Measurements from ENCODE around the gene SEMA6B. TPM values are rescaled to one million over a fixed set of nuclear protein-coding genes. Genes with fewer than 3 reads are reported as not detected.

The SEMA6B gene
- total and polyA plus RNA-seq, 10 of the 15 experiments (the other 5 are each of a cell fraction or from before 2014, with no cell fraction given): 0.13 TPM; not detected in 9

- ChIA-PET RAD21 (ENCODE audit: unreplicated experiment) (no interaction called here), SMC1A (ENCODE audit: uncharacterized antibody, unreplicated experiment) (no interaction called here)
- WGBS (ENCODE audit: insufficient coverage, insufficient replicate concordance, low lambda C conversion rate, missing lambda C conversion rate): 28% methylated on average over 5 of the region's 5 CpGs
These were observed 22.7 kb downstream of the SEMA6B start for GRCh38 chr19:4536798-4537197.

GRCh38 chr19:4534836-4535658, 24.4 kb downstream of the SEMA6B start, which contains the start of gene PLIN5:
Gene PLIN5, minus strand, starts transcription at chr19:4535224. Its CDS starts 1,150 bp downstream, at chr19:4534074.
- 39% methylated on average over 43 of the region's 49 CpGs for WGBS (ENCODE audit: insufficient coverage, insufficient replicate concordance, low lambda C conversion rate, missing lambda C conversion rate)
- no TSS peak for BruUV-seq (replicated peaks)
- ChIA-PET RAD21 (ENCODE audit: unreplicated experiment) (interaction anchor here (0.5 to 1.2 kb wide), 4 partner anchors 9 to 189 kb away, joined by 3 read pairs; no protein-coding TSS in a partner anchor), SMC1A (ENCODE audit: uncharacterized antibody, unreplicated experiment) (interaction anchor here (0.5 kb wide), 1 partner anchor 9 kb away, joined by 3 read pairs; no protein-coding TSS in a partner anchor), CTCF (interaction anchor here (0.9 to 2.2 kb wide), 5 partner anchors 9 to 101 kb away, joined by 4 to 23 read pairs (median 7); no protein-coding TSS in a partner anchor), POLR2A (interaction anchor here (0.5 kb wide), 1 partner anchor 867 kb away, joined by 6 read pairs; no protein-coding TSS in a partner anchor)
- H3K27ac ChIP-seq (ENCODE audit: control insufficient read depth, insufficient read depth): no peak within 1 kb of the TSS
- in situ Hi-C loops (cut with MboI): no loop called here
- no peaks in the 10 kb centered on the region; a peak in 1 of 4 replicates for H3K27me3 ChIP-seq (replicated peaks in 1 of 2; ENCODE audit: control insufficient read depth in 2 of 2, insufficient read depth in 2 of 2, low read length in 1 of 2)
- no peak for FAIRE-seq
- no peaks in the 10 kb centered on the region; the same call in 2 of the 3 replicates for H3K9me3 ChIP-seq (replicated peaks; ENCODE audit: control insufficient read depth, insufficient read depth, low read length)
- TF ChIP-seq EGR1 (IDR thresholded peaks at IDR 0.05; ENCODE audit: borderline replicate concordance in 1 of 2, low read depth in 2 of 2, low read length in 2 of 2): peak in 1 of 2 experiments; percentile 51; a peak in 1 of 3 replicates
- no peak for TF ChIP-seq RB1 (IDR thresholded peaks at IDR 0.05; ENCODE audit: borderline replicate concordance)
- TF ChIP-seq E2F4 (IDR thresholded peaks at IDR 0.05; ENCODE audit: low read depth, low read length): peak; percentile 79
- TF ChIP-seq BACH1 (IDR thresholded peaks at IDR 0.05; ENCODE audit: borderline replicate concordance): no peak
- TF ChIP-seq BMI1 (IDR thresholded peaks at IDR 0.05; ENCODE audit: borderline replicate concordance): peak; percentile 37; the same call in 1 of the 2 replicates
- TF ChIP-seq TCF7 (IDR thresholded peaks at IDR 0.05; ENCODE audit: borderline replicate concordance): no peak
- TF ChIP-seq CREM (IDR thresholded peaks at IDR 0.05; ENCODE audit: low read depth): no peak
- peak; percentile 44; the same call in 1 of the 2 replicates for TF ChIP-seq NFYB (IDR thresholded peaks at IDR 0.05; ENCODE audit: insufficient read depth, low read depth, low read length)
- TF ChIP-seq ZBTB11 (CRISPR knock-in tag; IDR thresholded peaks at IDR 0.05): no peak
- peak; percentile 81 for ATAC-seq
- DNase-seq (ENCODE audit: low read depth, low spot score): peak; percentile 3
- 0 out of 2 replicates have a peak within 1 kb of the TSS, but pooled peaks have one; percentile 8 for H3K4me2 ChIP-seq (ENCODE audit: control insufficient read depth, insufficient read depth)
- no peak within 1 kb of the TSS for H2AFZ ChIP-seq (ENCODE audit: control insufficient read depth, low read depth, low read length)
- peaks cover 12% of the 10 kb centered on the region for H3K4me1 ChIP-seq (ENCODE audit: control insufficient read depth, insufficient read depth, low read length)
- H3K36me3 ChIP-seq (ENCODE audit: control insufficient read depth in 2 of 2, insufficient read depth in 2 of 2, low read length in 1 of 2): no peaks in the 10 kb centered on the region
- no peaks in the 10 kb centered on the region for H3K79me2 ChIP-seq (ENCODE audit: control insufficient read depth, insufficient read depth, low read length)
- H3K9ac ChIP-seq (ENCODE audit: control insufficient read depth, insufficient read depth, low read length): no peak within 1 kb of the TSS
- no peaks in the 10 kb centered on the region for H4K20me1 ChIP-seq (ENCODE audit: control insufficient read depth, insufficient read depth)
- no peak within 1 kb of the TSS for H3K4me3 ChIP-seq
- intact Hi-C loops (cut with micrococcal nuclease; ENCODE audit: unreplicated experiment): no loop called here

More at GRCh38 chr19:4536798-4537197, 22.7 kb downstream of the SEMA6B start:
- Histone ChIP-seq H2AFZ (ENCODE audit: control insufficient read depth, low read depth, low read length) (no peak overlapping the region), H3K9ac (ENCODE audit: control insufficient read depth, insufficient read depth, low read length) (no peak overlapping the region), H3K27ac (ENCODE audit: control insufficient read depth, insufficient read depth) (no peak overlapping the region), H3K4me1 (ENCODE audit: control insufficient read depth, insufficient read depth, low read length) (peaks cover 12% of the 10 kb centered on the region), H3K4me2 (ENCODE audit: control insufficient read depth, insufficient read depth) (no peak overlapping the region), H3K4me3 (no peak overlapping the region), H3K9me3 (replicated peaks; ENCODE audit: control insufficient read depth, insufficient read depth, low read length) (peaks cover 2% of the 10 kb centered on the region; the same call in 2 of the 3 replicates), H3K79me2 (ENCODE audit: control insufficient read depth, insufficient read depth, low read length) (no peaks in the 10 kb centered on the region), H3K27me3 (replicated peaks in 1 of 2; ENCODE audit: control insufficient read depth in 2 of 2, insufficient read depth in 2 of 2, low read length in 1 of 2) (no peaks in the 10 kb centered on the region; a peak in 1 of 4 replicates), H4K20me1 (ENCODE audit: control insufficient read depth, insufficient read depth) (no peaks in the 10 kb centered on the region), H3K36me3 (ENCODE audit: control insufficient read depth in 2 of 2, insufficient read depth in 2 of 2, low read length in 1 of 2) (no peaks in the 10 kb centered on the region)
- ChIA-PET CTCF (no interaction called here), POLR2A (no interaction called here)
- intact Hi-C loops (cut with micrococcal nuclease; ENCODE audit: unreplicated experiment) (no loop called here), in situ Hi-C loops (cut with MboI) (no loop called here)
- TF ChIP-seq ZSCAN29 (IDR thresholded peaks at IDR 0.05) (no peak), BMI1 (IDR thresholded peaks at IDR 0.05; ENCODE audit: borderline replicate concordance) (no peak), POU2F2 (IDR thresholded peaks at IDR 0.05; ENCODE audit: borderline replicate concordance, low read depth, low read length) (no peak), SREBF1 (IDR thresholded peaks at IDR 0.05; ENCODE audit: low read length) (no peak), SMARCA5 (IDR thresholded peaks at IDR 0.05) (no peak)
- no TSS peak for BruUV-seq (replicated peaks)
- DNase-seq (ENCODE audit: low read depth, low spot score): no peak
- FAIRE-seq: no peak
- no peak for ATAC-seq

Measured in GM12878 (cell line).